ENCODE results near the gene CS.

The CS gene

DNA sequence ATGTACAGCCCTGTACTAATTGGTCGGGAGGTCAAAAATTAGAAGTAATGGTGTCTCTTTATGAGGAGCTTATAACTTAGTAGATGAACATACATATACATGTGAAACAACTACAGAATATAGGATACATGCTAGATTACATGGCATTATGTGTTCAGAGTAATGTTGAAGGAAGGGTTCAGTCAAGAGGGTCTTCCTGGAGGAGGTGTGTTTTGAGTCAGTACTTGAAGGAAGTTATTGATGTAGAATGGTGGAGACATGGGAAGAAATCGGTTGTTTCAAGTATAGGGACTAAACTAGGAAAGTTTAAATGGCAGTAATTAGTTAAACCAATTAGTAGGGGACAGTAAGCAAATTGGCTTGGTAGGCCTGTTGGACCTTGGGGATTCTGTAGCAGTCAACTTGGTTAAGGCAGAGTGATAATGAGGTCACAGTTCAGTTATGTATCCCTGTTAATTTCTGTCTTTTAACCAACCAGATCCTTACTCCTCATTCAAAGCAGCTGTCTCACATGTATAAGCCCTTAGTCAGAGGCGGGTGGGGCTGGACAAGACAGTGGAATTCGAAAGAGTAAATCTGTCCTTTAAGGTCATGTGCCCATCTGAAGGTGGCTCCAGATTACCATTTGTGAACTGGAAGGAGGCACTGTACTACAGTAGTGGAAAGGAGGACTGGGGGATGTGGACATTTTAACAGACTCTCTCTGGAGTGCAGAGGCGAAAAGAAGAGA, 38.5 kb downstream of the CS start:
- no peaks in the 10 kb centered on the region for H4K20me1 ChIP-seq (ENCODE audit: control insufficient read depth, insufficient read depth, low read depth, low read length)
- peaks cover 17% of the 10 kb centered on the region for H3K79me2 ChIP-seq (ENCODE audit: control insufficient read depth, low read length)
- no peaks in the 10 kb centered on the region for H3K27me3 ChIP-seq (ENCODE audit: control insufficient read depth, low read length)
- H3K4me3 ChIP-seq (ENCODE audit: low read length) = no peak overlapping the region
- no peak for TF ChIP-seq EZH2phosphoT487 (IDR thresholded peaks at IDR 0.05; ENCODE audit: borderline replicate concordance, low read length)
- TF ChIP-seq, protein P1, sequence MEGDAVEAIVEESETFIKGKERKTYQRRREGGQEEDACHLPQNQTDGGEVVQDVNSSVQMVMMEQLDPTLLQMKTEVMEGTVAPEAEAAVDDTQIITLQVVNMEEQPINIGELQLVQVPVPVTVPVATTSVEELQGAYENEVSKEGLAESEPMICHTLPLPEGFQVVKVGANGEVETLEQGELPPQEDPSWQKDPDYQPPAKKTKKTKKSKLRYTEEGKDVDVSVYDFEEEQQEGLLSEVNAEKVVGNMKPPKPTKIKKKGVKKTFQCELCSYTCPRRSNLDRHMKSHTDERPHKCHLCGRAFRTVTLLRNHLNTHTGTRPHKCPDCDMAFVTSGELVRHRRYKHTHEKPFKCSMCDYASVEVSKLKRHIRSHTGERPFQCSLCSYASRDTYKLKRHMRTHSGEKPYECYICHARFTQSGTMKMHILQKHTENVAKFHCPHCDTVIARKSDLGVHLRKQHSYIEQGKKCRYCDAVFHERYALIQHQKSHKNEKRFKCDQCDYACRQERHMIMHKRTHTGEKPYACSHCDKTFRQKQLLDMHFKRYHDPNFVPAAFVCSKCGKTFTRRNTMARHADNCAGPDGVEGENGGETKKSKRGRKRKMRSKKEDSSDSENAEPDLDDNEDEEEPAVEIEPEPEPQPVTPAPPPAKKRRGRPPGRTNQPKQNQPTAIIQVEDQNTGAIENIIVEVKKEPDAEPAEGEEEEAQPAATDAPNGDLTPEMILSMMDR (IDR thresholded peaks at IDR 0.05; ENCODE audit: low read depth, low read length, poor library complexity, severe bottlenecking) = no peak
- H3K9me2 ChIP-seq (replicated peaks; ENCODE audit: control insufficient read depth, low read length) = no peaks in the 10 kb centered on the region
- peaks cover 3% of the 10 kb centered on the region for H3F3A ChIP-seq (ENCODE audit: control insufficient read depth, insufficient read depth)
- peaks cover 18% of the 10 kb centered on the region for H3K4me1 ChIP-seq (ENCODE audit: control insufficient read depth, low read length)
- H3K36me3 ChIP-seq (ENCODE audit: control insufficient read depth, low read length) = peaks cover 6% of the 10 kb centered on the region
- no peaks in the 10 kb centered on the region for H3K9me3 ChIP-seq (ENCODE audit: control insufficient read depth, insufficient read depth, low read length)
- no peak overlapping the region for H3K27ac ChIP-seq (ENCODE audit: low read depth, low read length)
- H3K4me2 ChIP-seq (ENCODE audit: low read length) = no peak overlapping the region

DNA sequence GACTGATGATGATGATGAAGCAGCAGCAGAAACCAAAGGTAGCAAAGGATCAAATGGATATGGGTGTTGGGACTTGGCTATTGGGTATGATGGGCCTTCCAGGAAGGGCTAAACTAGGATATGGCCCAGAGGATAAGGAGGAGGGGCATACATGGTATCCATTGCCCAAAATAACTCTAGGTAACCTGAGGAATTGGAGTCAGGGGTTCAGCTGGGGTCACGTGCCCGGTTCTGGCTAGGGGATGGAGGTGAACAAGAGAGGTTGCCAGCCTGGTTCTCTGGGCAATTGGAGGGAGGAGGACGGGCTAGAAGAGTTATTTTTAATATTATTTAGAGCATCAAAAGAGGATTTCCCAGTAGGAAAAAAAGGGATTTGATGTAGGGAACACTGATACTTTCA, 39.2 kb downstream of the CS start:
- H3K4me2 ChIP-seq (ENCODE audit: low read length) = no peak overlapping the region
- TF ChIP-seq EZH2phosphoT487 (IDR thresholded peaks at IDR 0.05; ENCODE audit: borderline replicate concordance, low read length) = no peak
- TF ChIP-seq, protein P1 (IDR thresholded peaks at IDR 0.05; ENCODE audit: low read depth, low read length, poor library complexity, severe bottlenecking) = no peak
- no peaks in the 10 kb centered on the region for H3K27me3 ChIP-seq (ENCODE audit: control insufficient read depth, low read length)
- H3K27ac ChIP-seq (ENCODE audit: low read depth, low read length) = no peak overlapping the region
- H3K79me2 ChIP-seq (ENCODE audit: control insufficient read depth, low read length) = peaks cover 25% of the 10 kb centered on the region
- H3K4me1 ChIP-seq (ENCODE audit: control insufficient read depth, low read length) = peaks cover 20% of the 10 kb centered on the region
- peaks cover 3% of the 10 kb centered on the region for H3F3A ChIP-seq (ENCODE audit: control insufficient read depth, insufficient read depth)
- H3K36me3 ChIP-seq (ENCODE audit: control insufficient read depth, low read length) = peaks cover 14% of the 10 kb centered on the region
- no peaks in the 10 kb centered on the region for H4K20me1 ChIP-seq (ENCODE audit: control insufficient read depth, insufficient read depth, low read depth, low read length)
- H3K4me3 ChIP-seq (ENCODE audit: low read length) = no peak overlapping the region
- H3K9me3 ChIP-seq (ENCODE audit: control insufficient read depth, insufficient read depth, low read length) = no peaks in the 10 kb centered on the region
- H3K9me2 ChIP-seq (replicated peaks; ENCODE audit: control insufficient read depth, low read length) = no peaks in the 10 kb centered on the region

DNA sequence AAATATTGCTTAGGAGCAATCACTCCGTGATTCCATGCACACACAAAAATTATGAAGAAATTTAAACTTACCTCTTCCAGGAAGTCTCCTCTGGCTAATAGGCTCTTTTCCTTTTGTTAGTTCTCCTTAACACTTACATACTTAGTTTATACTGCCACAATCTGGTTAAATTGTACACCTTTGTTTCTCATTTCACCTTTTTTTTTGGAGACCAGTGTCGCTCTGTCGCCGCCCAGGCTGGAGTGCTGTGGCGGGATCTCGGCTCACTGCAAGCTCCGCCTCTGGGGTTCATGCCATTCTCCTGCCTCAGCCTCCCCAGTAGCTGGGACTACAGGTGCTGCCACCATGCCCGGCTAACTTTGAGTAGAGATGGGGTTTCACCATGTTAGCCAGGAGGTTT, 39.8 kb downstream of the CS start:
- Histone ChIP-seq H3K4me3 (ENCODE audit: low read length) (no peak overlapping the region), H3K4me1 (ENCODE audit: control insufficient read depth, low read length) (peaks cover 20% of the 10 kb centered on the region), H3K4me2 (ENCODE audit: low read length) (no peak overlapping the region), H3K79me2 (ENCODE audit: control insufficient read depth, low read length) (peaks cover 25% of the 10 kb centered on the region), H3K27me3 (ENCODE audit: control insufficient read depth, low read length) (no peaks in the 10 kb centered on the region), H3K9me3 (ENCODE audit: control insufficient read depth, insufficient read depth, low read length) (no peaks in the 10 kb centered on the region), H3F3A (ENCODE audit: control insufficient read depth, insufficient read depth) (peaks cover 3% of the 10 kb centered on the region), H3K9me2 (replicated peaks; ENCODE audit: control insufficient read depth, low read length) (no peaks in the 10 kb centered on the region), H4K20me1 (ENCODE audit: control insufficient read depth, insufficient read depth, low read depth, low read length) (no peaks in the 10 kb centered on the region), H3K36me3 (ENCODE audit: control insufficient read depth, low read length) (peaks cover 19% of the 10 kb centered on the region), H3K27ac (ENCODE audit: low read depth, low read length) (no peak overlapping the region)
- TF ChIP-seq, protein P1 (IDR thresholded peaks at IDR 0.05; ENCODE audit: low read depth, low read length, poor library complexity, severe bottlenecking) = no peak
